Cortex of kidney (tissue), 1 donor: Measurements from ENCODE around the gene KLHDC9.
"Not testable (repeated sequence)": the region's sequence is repeated elsewhere in the genome, so short reads cannot be mapped to it uniquely, and the experiment has no call there.

ENCODE experiments used
- DNase-seq: peaks from one replicate; lab custom pipeline; 2025; lab: John Stamatoyannopoulos, UW

KLHDC9 gene, protein sequence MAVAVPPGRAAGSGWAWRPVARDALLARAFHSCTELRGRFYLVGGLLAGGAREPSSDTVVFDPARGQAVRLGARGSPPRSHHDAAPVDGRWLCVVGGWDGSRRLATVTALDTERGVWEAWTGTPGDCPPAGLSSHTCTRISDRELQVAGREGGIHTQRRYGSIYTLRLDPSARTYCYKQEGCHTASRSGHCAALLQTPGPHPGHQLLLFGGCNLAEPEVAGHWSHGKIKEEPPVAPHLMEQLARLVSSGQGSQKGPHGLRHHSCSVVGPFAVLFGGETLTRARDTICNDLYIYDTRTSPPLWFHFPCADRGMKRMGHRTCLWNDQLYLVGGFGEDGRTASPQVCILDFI

DNA sequence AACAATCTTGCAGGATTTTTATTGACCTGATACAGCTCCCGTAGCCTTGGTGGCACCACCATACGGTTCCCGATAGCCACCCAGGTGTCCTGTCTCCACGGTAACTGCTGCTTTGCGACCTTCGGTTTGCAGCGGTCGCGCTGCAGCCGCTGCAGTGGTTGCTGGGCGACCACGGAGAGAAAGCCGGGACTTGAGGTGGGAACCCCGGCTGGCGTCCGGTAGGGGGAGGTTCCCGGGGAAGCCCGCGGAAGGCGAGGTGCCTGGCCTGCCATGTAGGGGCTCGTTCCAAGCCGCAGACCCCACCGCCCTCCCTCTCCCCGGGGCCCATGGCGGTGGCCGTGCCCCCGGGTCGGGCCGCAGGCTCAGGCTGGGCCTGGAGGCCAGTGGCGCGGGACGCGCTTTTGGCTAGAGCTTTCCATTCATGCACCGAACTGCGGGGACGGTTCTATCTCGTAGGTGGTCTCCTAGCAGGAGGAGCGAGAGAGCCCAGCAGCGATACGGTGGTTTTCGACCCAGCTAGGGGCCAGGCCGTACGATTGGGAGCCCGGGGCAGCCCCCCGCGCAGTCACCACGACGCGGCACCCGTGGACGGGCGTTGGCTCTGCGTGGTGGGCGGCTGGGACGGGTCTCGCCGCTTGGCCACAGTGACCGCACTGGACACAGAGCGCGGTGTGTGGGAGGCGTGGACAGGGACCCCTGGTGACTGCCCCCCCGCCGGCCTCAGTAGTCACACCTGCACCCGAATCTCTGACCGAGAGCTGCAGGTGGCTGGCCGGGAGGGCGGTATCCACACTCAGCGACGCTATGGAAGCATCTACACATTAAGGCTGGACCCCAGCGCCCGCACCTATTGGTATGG, at the start of gene KLHDC9:
Gene KLHDC9 (plus strand): TSS at position 152 of the 859 bp plus-strand sequence. CDS start 175 bp downstream, at position 327.
- DNase-seq: peak; percentile 14

DNA sequence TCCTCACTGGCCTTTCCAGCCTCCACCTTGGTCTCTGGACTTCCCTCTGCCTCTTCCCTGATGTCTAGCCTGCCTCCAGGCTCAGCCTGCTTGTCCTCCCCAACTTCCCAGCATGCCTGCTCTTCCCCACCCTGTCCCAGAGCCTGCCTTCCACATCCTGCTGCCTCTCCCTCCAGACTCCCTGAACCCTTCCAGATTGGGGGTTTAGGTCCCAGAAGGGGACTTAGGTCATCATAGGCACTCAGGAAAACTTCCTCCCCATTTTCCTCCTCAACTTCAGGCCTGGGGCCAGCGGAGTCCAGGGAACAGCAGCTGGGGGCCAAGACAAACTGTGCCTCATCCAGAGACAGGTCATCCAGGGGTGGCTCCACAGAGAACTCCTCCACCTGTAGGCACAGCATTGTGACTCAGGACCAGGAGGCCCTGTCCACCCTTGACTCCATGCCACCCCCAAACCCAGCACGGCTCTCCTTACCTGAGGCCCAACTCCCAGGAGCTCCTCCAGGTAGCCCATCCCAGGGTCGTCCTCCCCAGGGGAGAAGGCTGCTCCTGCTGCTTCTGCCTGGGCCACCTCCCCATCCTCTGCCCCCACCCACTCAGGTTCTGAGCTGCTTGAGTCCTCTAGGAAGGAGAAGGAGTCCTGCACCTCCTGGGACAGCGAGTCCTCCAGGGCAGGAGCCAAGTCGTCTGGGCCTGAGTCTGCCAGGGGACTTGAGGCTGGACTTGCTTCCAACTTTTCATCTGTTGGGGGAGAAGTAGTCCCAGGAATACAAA, 49.0 kb upstream of the KLHDC9 start:
- DNase-seq: no peak

DNA sequence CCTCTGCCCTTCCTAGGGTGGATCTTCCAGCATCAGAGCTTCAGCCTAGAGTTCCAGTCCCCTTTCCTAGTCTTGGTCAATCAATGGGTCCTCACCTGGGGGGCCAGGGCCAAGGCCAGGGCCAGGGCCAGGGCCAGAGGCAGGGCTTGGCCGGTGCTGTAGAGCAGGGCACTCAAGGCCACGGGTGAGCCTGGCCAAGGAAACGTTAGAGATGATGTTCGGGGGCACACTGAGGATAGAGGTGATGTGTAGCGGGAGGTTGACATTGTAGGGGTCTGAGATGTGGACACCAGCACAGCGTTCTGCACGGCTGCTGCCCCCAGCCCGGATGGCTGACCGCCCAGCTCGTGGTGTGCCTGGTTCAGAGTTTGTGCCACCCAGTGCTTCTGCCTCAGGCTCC, 46.9 kb upstream of the KLHDC9 start:
- DNase-seq: no peak

DNA sequence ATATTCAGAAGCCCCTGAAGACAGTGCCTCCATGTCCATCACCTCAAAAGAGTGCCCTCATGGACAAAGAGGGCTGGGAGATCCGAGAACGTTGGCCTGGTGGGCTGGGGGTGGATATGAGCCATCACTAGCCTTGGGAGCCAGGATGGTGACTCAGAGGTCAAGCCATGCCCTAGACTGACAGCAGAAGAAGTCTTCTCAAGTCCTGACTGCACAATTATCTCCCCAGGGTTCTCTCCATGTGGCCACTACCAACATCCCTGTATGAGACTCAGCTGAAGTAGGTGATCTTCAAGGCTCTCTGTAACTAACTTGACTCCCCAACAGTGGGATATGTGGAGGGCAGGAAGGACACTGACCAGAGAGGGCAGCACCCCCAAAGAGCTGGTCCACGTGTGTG, 45.3 kb upstream of the KLHDC9 start:
- DNase-seq: no peak

DNA sequence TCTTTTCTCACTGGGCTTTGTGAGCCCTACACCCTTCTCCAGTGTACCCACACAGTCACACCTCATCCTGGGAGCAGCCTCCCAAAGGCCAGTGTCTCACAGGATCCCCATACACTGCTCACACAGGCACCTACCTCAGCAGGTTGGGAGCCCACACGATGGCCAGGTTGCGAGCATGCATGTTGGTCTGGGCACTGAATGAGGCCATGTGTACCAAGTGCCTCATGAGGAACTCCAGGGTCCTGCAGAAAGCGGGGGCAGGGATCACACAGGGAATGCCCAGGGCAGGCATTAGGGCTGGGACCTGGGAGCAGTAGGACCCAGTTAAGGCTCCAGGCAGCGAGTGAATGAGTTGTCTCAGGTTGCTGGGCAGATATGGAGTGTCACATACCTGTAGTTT, 43.9 kb upstream of the KLHDC9 start:
- DNase-seq: no peak

DNA sequence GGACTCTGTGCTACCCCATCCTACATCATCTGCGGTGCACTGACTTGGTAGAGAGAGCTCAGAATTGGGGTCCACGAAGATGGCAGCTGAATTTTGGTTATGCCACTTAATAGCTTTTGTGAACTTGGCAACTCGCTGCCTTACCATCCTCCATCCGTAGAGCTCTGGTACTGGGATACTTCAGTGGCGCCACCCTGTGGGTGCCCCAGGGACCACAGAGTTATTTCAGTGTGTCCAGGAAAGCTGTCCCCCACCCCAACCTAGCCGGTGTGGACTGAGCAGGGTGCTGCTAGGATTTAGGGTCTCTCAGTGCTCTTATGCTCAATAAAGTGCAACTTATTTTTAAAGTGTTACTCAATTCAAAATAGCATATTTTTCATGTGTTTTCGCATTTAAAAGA, 43.4 kb upstream of the KLHDC9 start:
- DNase-seq: no peak

DNA sequence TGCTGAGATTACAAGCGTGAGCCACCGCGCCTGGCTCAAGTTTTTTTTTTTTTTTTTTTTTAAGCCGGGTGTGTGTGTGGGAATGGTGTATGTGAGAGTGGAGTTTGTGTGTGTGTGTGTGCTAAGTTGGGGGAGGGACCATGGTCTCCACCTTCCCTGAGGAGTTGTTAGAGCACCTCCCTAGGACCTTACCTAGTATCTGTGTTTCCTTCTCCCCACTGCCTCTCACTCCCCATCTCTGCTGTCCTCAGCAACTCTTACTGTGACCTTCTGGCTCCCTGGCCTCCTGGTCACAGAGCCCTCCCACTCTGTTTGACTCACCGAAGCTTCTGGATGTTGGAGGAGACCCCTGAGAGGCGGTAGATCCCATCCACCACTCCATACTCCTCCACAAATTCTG, 38.9 kb upstream of the KLHDC9 start:
- no peak for DNase-seq

DNA sequence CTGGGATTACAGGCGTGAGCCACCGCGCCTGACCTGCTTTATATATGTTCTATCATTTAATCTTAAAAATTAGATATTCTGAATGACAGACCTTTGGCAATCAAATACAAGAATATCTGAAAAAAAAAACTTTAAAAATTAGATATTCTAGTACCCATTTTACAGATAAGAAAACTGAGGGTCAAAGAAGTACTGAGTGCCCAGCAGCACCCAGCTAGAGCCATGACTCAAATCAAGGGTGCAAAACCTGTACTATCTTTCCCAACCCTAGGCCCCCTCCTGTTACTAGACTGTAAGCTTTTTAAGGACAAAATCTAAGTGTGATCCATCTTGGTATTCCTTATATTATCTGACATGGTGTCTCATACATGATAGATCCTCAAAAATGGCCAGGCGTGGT, 36.7 kb upstream of the KLHDC9 start:
- DNase-seq: no peak

DNA sequence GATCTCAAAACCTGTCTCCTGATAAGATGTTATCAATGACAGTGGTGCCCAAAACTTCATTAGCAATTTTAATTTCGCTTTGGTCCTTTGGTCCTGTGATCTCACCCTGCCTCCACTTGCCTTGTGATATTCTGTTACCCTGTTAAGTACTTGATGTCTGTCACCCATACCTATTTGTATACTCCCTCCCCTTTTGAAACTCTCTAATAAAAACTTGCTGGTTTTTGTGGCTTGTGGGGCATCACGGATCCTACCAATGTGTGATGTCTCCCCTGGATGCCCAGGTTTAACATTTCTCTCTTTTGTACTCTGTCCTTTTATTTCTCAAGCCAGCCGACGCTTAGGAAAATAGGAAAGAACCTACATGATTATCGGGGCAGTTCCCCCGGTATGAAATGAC, 34.2 kb upstream of the KLHDC9 start:
- DNase-seq: not testable (repeated sequence)

DNA sequence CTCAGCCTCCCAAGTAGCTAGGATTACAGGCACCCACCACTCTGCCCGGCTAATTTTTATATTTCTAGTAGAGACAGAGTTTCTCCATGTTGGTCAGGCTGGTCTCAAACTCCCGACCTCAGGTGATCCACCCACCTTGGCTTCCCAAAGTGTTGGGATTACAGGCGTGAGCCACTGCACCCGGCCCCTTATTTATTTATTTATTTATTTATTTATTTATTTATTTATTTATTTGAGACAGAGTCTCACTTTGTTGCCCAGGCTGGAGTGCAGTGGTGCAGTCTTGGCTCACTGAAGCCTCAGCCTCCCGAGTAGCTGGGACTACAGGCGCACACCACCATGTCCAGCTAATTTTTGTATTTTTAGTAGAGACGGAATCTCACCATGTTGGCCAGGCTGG, 32.5 kb upstream of the KLHDC9 start:
- not testable (repeated sequence) for DNase-seq

DNA sequence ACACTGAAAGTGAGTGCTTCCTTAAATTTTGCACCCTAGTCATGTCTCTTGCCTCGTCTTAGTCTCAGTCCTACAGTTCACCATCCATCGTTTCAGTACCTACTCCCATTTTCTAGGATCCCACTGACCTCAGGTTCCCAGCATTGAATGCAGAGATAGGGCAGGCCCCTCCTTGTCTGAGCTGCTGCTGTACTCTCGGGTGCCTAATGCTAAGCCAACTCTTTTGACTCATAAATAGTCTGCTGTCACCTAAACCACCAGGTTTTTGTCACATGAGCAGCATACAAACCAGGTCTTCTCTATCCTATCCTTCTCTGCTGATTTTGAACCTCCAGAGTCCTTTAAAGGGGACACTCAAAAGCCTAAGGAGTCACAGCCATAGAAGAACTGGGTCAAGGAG, 31.5 kb upstream of the KLHDC9 start:
- no peak for DNase-seq

DNA sequence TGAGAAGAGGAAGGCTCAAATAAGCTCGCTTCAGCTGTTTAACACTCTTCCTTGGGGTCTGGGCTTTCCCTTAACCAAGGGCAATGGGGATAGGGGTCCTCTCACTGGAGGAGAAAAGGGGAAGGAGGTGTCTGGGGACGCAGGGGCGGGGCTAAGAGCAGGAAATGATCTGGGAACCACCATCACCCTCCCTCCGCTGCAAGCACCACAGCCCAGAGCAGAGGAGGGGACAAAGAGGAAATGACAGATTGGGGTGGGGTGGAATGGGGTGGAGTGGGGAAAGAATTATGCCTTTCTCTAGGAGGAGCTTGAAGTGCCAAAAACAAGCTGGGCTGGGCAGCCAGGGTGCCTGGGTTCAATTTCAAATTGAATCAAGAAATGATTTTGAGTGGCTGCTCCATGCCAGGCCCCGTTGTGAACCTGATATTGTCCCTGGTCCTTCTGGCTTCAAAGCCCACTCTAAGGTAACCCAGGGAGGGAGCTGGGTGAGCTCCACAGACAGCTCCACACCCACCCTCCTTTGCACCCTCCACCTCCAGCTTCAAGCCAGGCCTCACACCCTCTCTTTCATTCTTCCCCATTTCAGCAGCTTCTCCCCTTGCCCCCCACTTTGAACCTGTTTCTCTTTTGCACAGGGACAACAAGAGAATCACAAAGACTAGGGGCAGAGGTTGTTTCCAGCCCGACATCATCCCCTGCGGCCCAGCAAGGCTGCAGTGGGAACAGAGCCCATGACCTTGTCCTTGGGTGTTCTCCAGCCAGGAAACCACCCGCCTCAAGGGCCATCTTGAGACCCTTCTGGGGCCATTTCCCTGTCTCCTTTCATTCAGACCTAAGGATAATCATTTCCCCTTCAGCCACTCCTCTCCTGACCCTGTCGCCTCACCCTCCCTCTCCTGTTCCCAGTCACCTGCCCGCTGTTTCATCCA, 29.6 kb upstream of the KLHDC9 start:
- no peak for DNase-seq

DNA sequence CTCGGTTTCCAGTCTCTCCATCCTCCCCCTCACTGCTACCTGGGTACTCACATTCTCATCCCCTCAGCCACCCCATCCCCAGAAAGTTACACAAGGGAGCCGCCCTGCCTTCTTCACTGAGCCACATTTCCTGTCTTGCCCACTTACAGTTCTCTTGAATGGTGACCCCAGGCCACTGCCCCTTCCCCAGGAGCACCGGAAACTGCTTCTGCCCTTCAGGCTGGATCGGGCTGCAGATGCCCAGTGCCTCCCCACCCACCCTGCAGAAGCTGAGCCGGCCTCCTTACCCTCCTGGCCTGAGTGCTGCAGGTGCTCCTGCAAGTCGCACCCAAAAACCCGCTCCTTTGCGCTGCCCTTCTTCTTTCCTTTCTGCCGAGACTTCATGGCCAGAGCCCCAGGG, 28.9 kb upstream of the KLHDC9 start:
- no peak for DNase-seq

DNA sequence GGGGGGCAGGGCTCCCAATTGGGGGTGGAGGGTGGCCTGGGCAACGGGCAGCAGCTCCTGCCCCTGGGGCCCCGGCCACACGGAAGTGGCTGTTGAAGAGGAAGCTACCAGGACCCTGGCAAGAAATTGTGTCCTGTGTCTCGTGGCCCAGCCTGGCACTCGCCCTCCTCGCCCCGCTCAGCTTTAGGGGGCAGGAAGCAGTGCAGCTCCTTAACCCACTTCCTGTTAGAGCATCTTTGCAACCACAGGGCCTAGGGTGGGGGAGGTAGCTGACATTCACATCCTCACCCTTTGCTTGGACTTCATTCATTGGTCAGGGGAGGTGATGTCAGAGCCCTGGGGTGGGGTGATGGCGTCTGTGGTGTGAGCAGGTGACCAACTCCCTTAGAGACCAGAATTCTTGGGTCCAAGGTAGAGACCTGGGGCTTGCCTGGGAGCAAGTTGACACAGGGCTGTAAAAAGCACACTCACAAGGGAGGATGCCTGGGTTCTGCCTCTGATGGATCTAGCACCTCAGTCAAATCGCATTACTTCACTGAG, 28.4 kb upstream of the KLHDC9 start, which contains the start of gene ARHGAP30:
Gene ARHGAP30 (minus strand): TSS at position 161 of the 540 bp plus-strand sequence. CDS start 267 bp downstream, outside the sequence.
- no peak for DNase-seq

DNA sequence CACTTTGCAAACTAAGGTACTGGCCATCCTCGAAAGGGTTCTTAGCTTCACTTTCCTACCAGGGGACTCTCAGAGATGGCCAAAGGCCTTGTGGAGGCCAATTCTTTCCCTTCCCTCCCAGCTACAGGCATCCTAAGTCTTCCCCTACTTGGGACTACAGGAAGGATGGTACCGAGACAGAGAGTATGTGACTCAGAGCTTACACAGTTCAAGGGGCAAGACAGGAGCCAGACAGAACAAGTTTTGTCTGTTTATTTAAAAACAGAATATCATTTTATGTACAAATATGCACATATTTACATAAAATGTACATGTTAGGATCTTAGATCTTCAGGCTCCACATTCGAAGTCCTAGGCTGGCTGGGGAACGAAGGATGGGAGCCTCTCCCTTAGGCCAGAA, 27.4 kb upstream of the KLHDC9 start:
- DNase-seq: no peak

DNA sequence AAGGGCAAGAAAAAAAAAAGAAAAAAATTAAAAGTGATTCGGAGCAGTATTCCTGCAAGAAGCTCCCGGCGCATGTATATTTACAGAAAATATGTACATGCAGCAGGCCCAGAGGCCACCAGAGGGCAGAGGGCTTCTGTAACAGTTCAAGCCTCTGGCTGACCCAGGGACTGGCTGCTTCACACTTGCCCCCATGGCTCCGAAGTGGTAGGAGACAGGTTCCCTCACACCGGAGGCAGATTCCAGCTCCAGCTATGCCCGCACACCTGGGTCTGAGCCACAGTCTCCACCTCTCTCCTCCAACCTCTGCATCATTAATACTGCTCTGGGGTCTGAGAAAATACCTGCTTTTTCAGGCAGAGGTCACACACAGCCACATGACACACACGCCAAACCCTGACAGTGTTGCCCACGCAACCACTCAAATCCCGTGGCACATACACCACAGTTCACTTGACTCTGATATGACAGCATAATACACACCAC, 26.2 kb upstream of the KLHDC9 start:
- DNase-seq: no peak

DNA sequence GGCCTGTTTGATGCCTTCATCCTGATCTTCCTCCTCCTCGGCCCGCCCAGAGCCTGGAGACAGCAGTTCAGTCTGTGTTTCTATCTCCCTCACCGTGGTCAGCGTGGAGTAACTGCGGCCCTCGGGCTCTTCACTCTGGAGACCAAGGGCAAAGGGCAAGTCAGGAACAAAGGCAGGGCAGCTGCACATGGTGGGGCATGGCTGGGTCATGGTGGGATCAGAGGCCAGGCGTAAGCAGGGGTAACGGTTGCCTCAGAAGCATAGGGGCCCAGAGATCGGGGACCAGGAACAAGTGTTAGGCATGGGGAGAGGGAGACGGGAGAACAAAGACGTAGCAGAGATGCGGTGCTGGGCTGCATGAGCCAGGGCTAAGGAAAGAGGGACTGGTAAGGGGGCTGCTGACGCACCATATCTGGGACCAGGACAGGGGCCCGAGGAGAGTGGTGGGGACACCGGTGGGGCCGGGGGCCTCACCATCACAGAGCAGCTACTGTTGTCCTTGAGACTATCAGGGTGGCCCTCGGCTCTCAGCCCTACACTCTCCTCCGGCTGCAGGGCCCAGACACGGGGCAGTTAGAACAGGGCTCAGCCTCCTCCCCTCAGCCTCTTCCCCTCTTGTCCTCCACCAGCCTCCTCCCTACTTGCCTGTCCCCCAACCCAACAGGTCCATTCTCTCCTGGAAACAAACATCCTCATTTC, 25.3 kb upstream of the KLHDC9 start:
- no peak for DNase-seq

DNA sequence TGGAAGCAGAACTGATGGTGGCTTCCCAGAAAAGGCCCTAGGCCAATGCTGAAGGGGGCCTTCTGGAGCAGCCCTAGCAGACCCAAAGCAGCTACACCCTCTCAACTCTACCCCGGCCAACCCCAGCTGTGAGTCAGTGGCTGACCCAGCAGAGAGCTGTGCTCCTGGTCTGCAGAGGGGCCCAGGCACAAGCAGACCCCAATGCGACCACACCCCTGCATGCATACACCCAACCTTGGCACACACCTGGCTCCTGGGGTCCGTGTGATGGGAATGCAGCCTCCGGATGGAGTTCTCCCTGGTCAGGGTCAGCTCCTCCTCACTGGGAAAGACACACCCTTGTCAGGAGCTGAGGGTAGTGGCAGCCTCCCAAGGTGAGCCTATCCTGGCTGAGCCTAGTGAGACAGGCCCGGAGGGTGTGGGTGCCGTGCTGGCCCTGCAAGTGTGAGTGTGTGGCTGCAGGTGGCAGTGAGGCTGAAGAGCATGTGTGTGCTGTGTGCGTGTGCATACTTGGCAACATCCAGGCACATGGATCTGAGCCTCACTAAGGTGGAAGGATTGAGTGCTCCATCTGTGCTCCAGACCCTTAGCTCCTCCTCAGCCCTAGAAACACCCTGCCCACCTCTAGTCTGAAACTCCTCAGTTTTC, 24.6 kb upstream of the KLHDC9 start:
- DNase-seq: no peak

DNA sequence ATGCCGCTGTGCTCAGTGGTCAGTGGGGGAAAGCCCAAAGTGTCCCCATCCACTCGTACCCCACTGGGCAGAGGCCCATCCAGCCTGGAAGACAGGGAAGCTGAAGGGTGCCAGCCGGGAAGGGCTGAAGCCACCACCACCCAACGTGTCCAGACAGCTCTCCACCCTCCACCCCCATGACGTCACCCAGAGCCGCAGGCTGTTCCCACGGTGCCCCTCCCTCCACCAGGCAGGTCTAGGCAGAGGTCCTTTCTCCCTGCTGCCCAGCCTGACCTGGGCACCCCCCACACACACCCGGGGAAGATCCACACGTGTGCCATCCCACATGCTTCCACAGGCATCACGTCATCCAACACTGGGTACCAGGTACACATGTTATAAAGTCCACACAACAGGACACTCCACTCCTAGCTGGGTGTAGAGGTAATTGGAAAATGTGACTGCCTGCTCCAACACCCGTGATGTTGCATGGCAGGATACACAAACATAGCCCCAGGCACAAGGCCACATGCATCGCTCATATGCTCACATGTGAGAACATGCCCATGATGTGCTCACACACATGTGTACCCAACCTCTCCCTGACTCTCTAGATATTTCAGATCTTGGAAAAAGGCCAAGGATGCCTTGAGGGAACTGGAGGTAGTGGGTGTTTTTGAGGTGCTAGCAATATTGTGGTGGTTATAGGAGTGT, 23.3 kb upstream of the KLHDC9 start:
- DNase-seq: no peak
